IMR-90 (cell line): Measurements from ENCODE around the gene WASHC2C.
"Not testable (repeated sequence)": the region's sequence is repeated elsewhere in the genome, so short reads cannot be mapped to it uniquely, and the experiment has no call there.

Source experiments
- ELK1 ChIP-seq: fragments of 150-350 bp; IDR thresholded peaks from 2 replicates; pipeline ENCODE4 v1.6.1; 2016; ENCODE audit warnings: low read depth, mild to moderate bottlenecking, low read length, moderate library complexity, borderline replicate concordance
- FOS ChIP-seq: fragments of 150-350 bp; IDR thresholded peaks from 2 replicates; pipeline ENCODE4 v1.6.1; 2016; ENCODE audit warnings: low read depth, low read length
- MAFK ChIP-seq: IDR thresholded peaks from 2 replicates; pipeline ENCODE4 v1.6.1; 2012; ENCODE audit warnings: low read depth, low read length, improper control_type of control experiment
- MXI1 ChIP-seq: IDR thresholded peaks from 2 replicates; pipeline ENCODE4 v1.6.1; 2012; ENCODE audit warnings: low read depth, mild to moderate bottlenecking, low read length, moderate library complexity, borderline replicate concordance
- POLR2A ChIP-seq: IDR thresholded peaks from 2 replicates; pipeline ENCODE4 v1.6.1; 2012; ENCODE audit warnings: mild to moderate bottlenecking, low read depth, low read length
- RAD21 ChIP-seq: IDR thresholded peaks from 2 replicates; pipeline ENCODE4 v1.6.1; 2012; ENCODE audit warnings: low read length, improper control_type of control experiment
- RFX5 ChIP-seq: IDR thresholded peaks from 2 replicates; pipeline ENCODE4 v1.8.0; 2012; ENCODE audit warnings: low read depth, mild to moderate bottlenecking, low read length, moderate library complexity
- USF2 ChIP-seq: fragments of 150-350 bp; IDR thresholded peaks from 2 replicates; pipeline ENCODE4 v1.6.1; 2017; ENCODE audit warnings: mild to moderate bottlenecking, antibody characterized with exemption, low read length, low read depth
- TF ChIP-seq, protein P1 (sequence below): conservative IDR thresholded peaks from 2 replicates; pipeline ENCODE4 v1.5.1; 2012; ENCODE audit warnings: mild to moderate bottlenecking, low read depth, low read length, improper control_type of control experiment

- TF ChIP-seq, protein P1, sequence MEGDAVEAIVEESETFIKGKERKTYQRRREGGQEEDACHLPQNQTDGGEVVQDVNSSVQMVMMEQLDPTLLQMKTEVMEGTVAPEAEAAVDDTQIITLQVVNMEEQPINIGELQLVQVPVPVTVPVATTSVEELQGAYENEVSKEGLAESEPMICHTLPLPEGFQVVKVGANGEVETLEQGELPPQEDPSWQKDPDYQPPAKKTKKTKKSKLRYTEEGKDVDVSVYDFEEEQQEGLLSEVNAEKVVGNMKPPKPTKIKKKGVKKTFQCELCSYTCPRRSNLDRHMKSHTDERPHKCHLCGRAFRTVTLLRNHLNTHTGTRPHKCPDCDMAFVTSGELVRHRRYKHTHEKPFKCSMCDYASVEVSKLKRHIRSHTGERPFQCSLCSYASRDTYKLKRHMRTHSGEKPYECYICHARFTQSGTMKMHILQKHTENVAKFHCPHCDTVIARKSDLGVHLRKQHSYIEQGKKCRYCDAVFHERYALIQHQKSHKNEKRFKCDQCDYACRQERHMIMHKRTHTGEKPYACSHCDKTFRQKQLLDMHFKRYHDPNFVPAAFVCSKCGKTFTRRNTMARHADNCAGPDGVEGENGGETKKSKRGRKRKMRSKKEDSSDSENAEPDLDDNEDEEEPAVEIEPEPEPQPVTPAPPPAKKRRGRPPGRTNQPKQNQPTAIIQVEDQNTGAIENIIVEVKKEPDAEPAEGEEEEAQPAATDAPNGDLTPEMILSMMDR: not testable (repeated sequence)
- TF ChIP-seq POLR2A, RFX5, ELK1, MAFK, MXI1, RAD21, FOS, USF2: not testable (repeated sequence)
Measured at GRCh38 chr10:45717642-45718041, 9.4 kb upstream of the WASHC2C start.
